Prostate gland (tissue), 2 donors: ENCODE measurements around the gene MILR1. TPM values are rescaled to one million over a fixed set of nuclear protein-coding genes. Genes with fewer than 3 reads are reported as not detected.

Experiments used
- DNase-seq: peaks from one replicate; pipeline ENCODE4 v3.0.0-alpha.2; 2019; ENCODE audit warnings: low spot score
- H3K27ac ChIP-seq, 2 donors: fragments of 200-600 bp; sonication (generic); 2 replicates each; pipeline ENCODE4 v1.5.1; 2017 to 2019
- H3K27me3 ChIP-seq: fragments of 200-600 bp; sonication (generic); replicated peaks from 2 replicates; pipeline ENCODE4 v1.5.1; 2019; ENCODE audit not compliant: insufficient read depth
- H3K36me3 ChIP-seq, 2 donors: fragments of 200-600 bp; sonication (generic); 1 replicate in 1 of 2; 2 replicates in 1 of 2; pipeline versions ENCODE4 v1.5.1 to v1.8.1; 2017 to 2019
- H3K4me1 ChIP-seq: fragments of 200-600 bp; sonication (generic); replicated peaks from 2 replicates; pipeline ENCODE4 v1.5.1; 2019
- H3K4me3 ChIP-seq, 2 donors: fragments of 200-600 bp; sonication (generic); 2 replicates each; pipeline ENCODE4 v1.5.1; 2017 to 2019
- H3K9me3 ChIP-seq: fragments of 200-600 bp; sonication (generic); 2 replicates; pipeline ENCODE4 v1.5.1; 2017
- CTCF ChIP-seq, 4 experiments: fragments of 200-600 bp in 2 of 4; fragments of 450-650 bp in 2 of 4; sonication (generic) in 2 of 4; IDR thresholded peaks; 1 replicate in 3 of 4; 2 replicates in 1 of 4; pipeline ENCODE4 v1.5.1; 2016 to 2019; ENCODE audit warnings: antibody characterized with exemption in 4 of 4, mild to moderate bottlenecking in 2 of 4, moderate library complexity in 2 of 4
- POLR2A ChIP-seq: fragments of 450-650 bp; IDR thresholded peaks from one replicate; pipeline ENCODE4 v1.6.1; 2016; ENCODE audit warnings: antibody characterized with exemption, mild to moderate bottlenecking
- POLR2AphosphoS5 ChIP-seq: sonication (generic); formaldehyde crosslinking; IDR thresholded peaks from one replicate; pipeline ENCODE4 v1.6.1; 2017; ENCODE audit warnings: antibody characterized with exemption
- WGBS: methylation state at CpG from one replicate; pipeline ENCODE4 v1.1.5; 2018; 5-methylcytosine and 5-hydroxymethylcytosine counted together
- intact Hi-C: fragments of 100-400 bp; cut with DNase I; formaldehyde crosslinking; loops from one replicate; pipeline ENCODE4 v1.14.2; 2022
- total RNA-seq, 2 donors: library from RNA; depleted of rRNA; stranded (reverse); fragments of >200 nt; gene quantifications; one replicate each; pipeline ENCODE4 v1.1.0, GENCODE V29; 2016

MILR1 gene
- total RNA-seq, 2 donors from 2014 or later: 0.77 to 4.3 TPM

GRCh38 chr17:64503341-64503740 lies 54.4 kb downstream of the MILR1 start:
- Histone ChIP-seq H3K27me3 (no peaks in the 10 kb centered on the region), H3K27ac (peak overlapping the region in 1 of 2 donors; percentile 0), H3K4me1 (peaks cover 9% of the 10 kb centered on the region), H3K9me3 (no peaks in the 10 kb centered on the region), H3K36me3 (peaks cover 23 to 27% of the 10 kb centered on the region in 2 donors), H3K4me3 (no peak overlapping the region)
- intact Hi-C loops: loop anchor here (5.0 to 10.0 kb wide), 2 partner anchors 159 to 179 kb away; partner anchors contain the start of gene SMURF2
- 56% methylated on average over 5 of the region's 5 CpGs for WGBS
- TF ChIP-seq POLR2AphosphoS5: no peak
- no peak for TF ChIP-seq CTCF (IDR thresholded peaks at IDR 0.05)
- TF ChIP-seq POLR2A: no peak
- no peak for DNase-seq

- TF ChIP-seq POLR2A (no peak), CTCF (IDR thresholded peaks at IDR 0.05) (no peak), POLR2AphosphoS5 (no peak)
- DNase-seq: no peak
- H3K4me1 ChIP-seq: peaks cover 7% of the 10 kb centered on the region
- H3K27me3 ChIP-seq: no peaks in the 10 kb centered on the region
- intact Hi-C loops: loop anchor here (5.0 to 10.0 kb wide), 2 partner anchors 158 to 179 kb away; partner anchors contain the start of gene SMURF2
- 15% methylated on average over 7 of the region's 7 CpGs for WGBS
- peak overlapping the region; percentile 99 for H3K27ac ChIP-seq
- peak overlapping the region; percentile 94 to 98 for H3K4me3 ChIP-seq
- H3K9me3 ChIP-seq: no peaks in the 10 kb centered on the region
- H3K36me3 ChIP-seq: peaks cover 23 to 27% of the 10 kb centered on the region in 2 donors
These were observed 55.2 kb downstream of the MILR1 start for GRCh38 chr17:64503821-64504768.

- Histone ChIP-seq H3K27me3 (no peaks in the 10 kb centered on the region), H3K9me3 (no peaks in the 10 kb centered on the region), H3K27ac (peak overlapping the region; percentile 99), H3K4me1 (peaks cover 7% of the 10 kb centered on the region), H3K36me3 (peaks cover 21 to 27% of the 10 kb centered on the region in 2 donors), H3K4me3 (peak overlapping the region; percentile 94 to 98)
- intact Hi-C loops: loop anchor here (5.0 to 10.0 kb wide), 2 partner anchors 157 to 180 kb away; partner anchors contain the start of gene SMURF2
- peak; percentile 30 for DNase-seq
- TF ChIP-seq CTCF (IDR thresholded peaks at IDR 0.05) (no peak), POLR2A (no peak), POLR2AphosphoS5 (no peak)
- under 1% methylated on average over 13 of the region's 13 CpGs for WGBS
These were observed 55.9 kb downstream of the MILR1 start for GRCh38 chr17:64504769-64505339.

DNA sequence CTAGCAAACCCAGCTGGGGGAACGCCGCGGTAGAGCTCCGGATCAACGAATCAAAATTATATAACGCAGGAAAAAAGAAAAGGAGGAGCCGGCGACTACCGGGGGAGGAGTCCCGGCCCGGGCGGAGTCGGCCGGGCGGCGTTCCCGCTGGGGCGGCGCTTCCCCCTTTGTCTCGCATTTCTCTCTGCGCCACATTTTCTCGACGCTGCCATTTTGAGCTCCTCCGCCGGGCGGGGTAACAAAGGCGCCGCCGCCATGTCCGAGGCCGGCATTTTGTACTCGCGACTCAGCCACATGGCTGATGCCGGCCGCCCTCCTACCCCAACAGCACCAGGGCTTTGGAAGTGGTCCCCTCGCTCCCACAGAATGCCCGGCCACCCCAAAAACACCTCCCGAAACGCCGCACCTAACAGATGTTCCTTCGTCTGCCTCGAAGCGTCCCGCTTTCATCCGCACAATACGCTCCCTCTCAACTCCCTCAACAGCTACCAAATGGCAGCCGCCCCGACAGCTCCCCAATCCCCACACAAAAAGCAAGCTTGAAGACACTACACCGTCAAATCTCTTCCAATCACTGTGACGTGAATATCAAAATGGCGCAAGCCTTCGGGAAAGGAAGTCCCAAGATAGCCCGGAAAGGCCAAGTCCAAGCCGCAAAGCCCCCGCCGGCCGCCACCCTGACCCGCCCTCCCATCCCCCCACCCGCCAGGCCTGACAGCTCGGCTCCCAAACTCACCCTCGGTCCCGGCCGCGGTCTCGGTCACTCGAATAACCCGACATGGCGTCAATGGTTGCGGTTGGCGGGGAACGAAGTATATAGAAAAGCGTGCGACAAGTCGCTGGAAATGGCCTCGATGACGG lies 56.7 kb downstream of the MILR1 start:
- no peaks in the 10 kb centered on the region for H3K9me3 ChIP-seq
- peak; percentile 91 for DNase-seq
- no peaks in the 10 kb centered on the region for H3K27me3 ChIP-seq
- H3K27ac ChIP-seq: peak overlapping the region; percentile 99
- TF ChIP-seq POLR2A (peak; percentile 85), POLR2AphosphoS5 (peak; percentile 87), CTCF (IDR thresholded peaks at IDR 0.05) (peak in 2 of 4 experiments; percentile 27 to 46)
- WGBS: under 1% methylated on average over 72 of the region's 76 CpGs
- peaks cover 7% of the 10 kb centered on the region for H3K4me1 ChIP-seq
- H3K36me3 ChIP-seq: peaks cover 18 to 20% of the 10 kb centered on the region in 2 donors
- peak overlapping the region; percentile 94 to 98 for H3K4me3 ChIP-seq
- intact Hi-C loops: loop anchor here (10.0 kb wide), 1 partner anchor 181 kb away; no protein-coding TSS in a partner anchor
